ENCODE data around the gene ELL2. TPM values are rescaled to one million over a fixed set of nuclear protein-coding genes. Genes with fewer than 3 reads are reported as not detected.

ELL2 gene
- polyA plus RNA-seq, 1 experiment: 58.9 TPM

GRCh38 chr5:95956900-95957293 is 4.8 kb downstream of the ELL2 start:
- ChIA-PET CTCF (interaction anchor here (1.2 kb wide), 1 partner anchor 176 kb away, joined by 3 read pairs; no protein-coding TSS in a partner anchor), POLR2A (interaction anchor here (0.6 kb wide), 2 partner anchors 97 to 310 kb away, joined by 3 to 4 read pairs; partner anchors contain the start of gene RFESD)
- TF ChIP-seq CTCF (IDR thresholded peaks at IDR 0.05; ENCODE audit: insufficient read depth, low read depth, low read length): no peak
- Histone ChIP-seq H3K27me3 (ENCODE audit: control insufficient read depth, insufficient read depth, low read length) (no peaks in the 10 kb centered on the region), H3K4me3 (ENCODE audit: low read depth, low read length) (peak overlapping the region; percentile 73), H3K36me3 (ENCODE audit: control insufficient read depth, insufficient read depth, low read length) (peaks cover 1% of the 10 kb centered on the region)
- no peak for DNase-seq (ENCODE audit: low read depth)

GRCh38 chr5:95956021-95956899 is 5.4 kb downstream of the ELL2 start:
- peak overlapping the region; percentile 73 for H3K4me3 ChIP-seq (ENCODE audit: low read depth, low read length)
- DNase-seq (ENCODE audit: low read depth): no peak
- peaks cover 3% of the 10 kb centered on the region for H3K36me3 ChIP-seq (ENCODE audit: control insufficient read depth, insufficient read depth, low read length)
- POLR2A ChIA-PET: interaction anchor here (0.6 to 0.7 kb wide), 3 partner anchors 132 to 384 kb away, joined by 3 to 4 read pairs (median 3); partner anchors contain the start of gene RFESD
- no peak for TF ChIP-seq CTCF (IDR thresholded peaks at IDR 0.05; ENCODE audit: insufficient read depth, low read depth, low read length)
- H3K27me3 ChIP-seq (ENCODE audit: control insufficient read depth, insufficient read depth, low read length): no peaks in the 10 kb centered on the region
- CTCF ChIA-PET: interaction anchor here (0.7 to 1.9 kb wide), 5 partner anchors 14 to 175 kb away, joined by 3 to 4 read pairs (median 3); no protein-coding TSS in a partner anchor

- ChIA-PET CTCF (interaction anchor here (1.9 kb wide), 1 partner anchor 62 kb away, joined by 3 read pairs; no protein-coding TSS in a partner anchor), POLR2A (no interaction called here)
- Histone ChIP-seq H3K27me3 (ENCODE audit: control insufficient read depth, insufficient read depth, low read length) (no peaks in the 10 kb centered on the region), H3K4me3 (ENCODE audit: low read depth, low read length) (no peak overlapping the region), H3K36me3 (ENCODE audit: control insufficient read depth, insufficient read depth, low read length) (peaks cover 1% of the 10 kb centered on the region)
- DNase-seq (ENCODE audit: low read depth): no peak
- no peak for TF ChIP-seq CTCF (IDR thresholded peaks at IDR 0.05; ENCODE audit: insufficient read depth, low read depth, low read length)
Observed at GRCh38 chr5:95954716-95955115, 6.9 kb downstream of the ELL2 start.

- POLR2A ChIA-PET: interaction anchor here (0.7 kb wide), 1 partner anchor 300 kb away, joined by 3 read pairs; no protein-coding TSS in a partner anchor
- Histone ChIP-seq H3K36me3 (ENCODE audit: control insufficient read depth, insufficient read depth, low read length) (peaks cover 1% of the 10 kb centered on the region), H3K27me3 (ENCODE audit: control insufficient read depth, insufficient read depth, low read length) (no peaks in the 10 kb centered on the region), H3K4me3 (ENCODE audit: low read depth, low read length) (no peak overlapping the region)
- TF ChIP-seq CTCF (IDR thresholded peaks at IDR 0.05; ENCODE audit: insufficient read depth, low read depth, low read length): no peak
- CTCF ChIA-PET: no interaction called here
- no peak for DNase-seq (ENCODE audit: low read depth)
Observed at GRCh38 chr5:95953021-95953702, 8.5 kb downstream of the ELL2 start.

GRCh38 chr5:95951916-95952315 is 9.7 kb downstream of the ELL2 start:
- no peak overlapping the region for H3K4me3 ChIP-seq (ENCODE audit: low read depth, low read length)
- no peak for DNase-seq (ENCODE audit: low read depth)
- H3K27me3 ChIP-seq (ENCODE audit: control insufficient read depth, insufficient read depth, low read length): no peaks in the 10 kb centered on the region
- TF ChIP-seq CTCF (IDR thresholded peaks at IDR 0.05; ENCODE audit: insufficient read depth, low read depth, low read length): no peak
- ChIA-PET POLR2A (interaction anchor here (0.6 kb wide), 2 partner anchors 10 to 385 kb away, joined by 3 read pairs; no protein-coding TSS in a partner anchor), CTCF (interaction anchor here (0.6 to 1.3 kb wide), 3 partner anchors 8 to 212 kb away, joined by 3 to 4 read pairs (median 3); no protein-coding TSS in a partner anchor)
- peaks cover 1% of the 10 kb centered on the region for H3K36me3 ChIP-seq (ENCODE audit: control insufficient read depth, insufficient read depth, low read length)

Data from BJ (cell line).